ENCODE data around the gene TAF11L13. TPM values are rescaled to one million over a fixed set of nuclear protein-coding genes. Genes with fewer than 3 reads are reported as not detected.

TAF11L13 gene
- total and polyA plus RNA-seq, 11 donors = not detected

DNA sequence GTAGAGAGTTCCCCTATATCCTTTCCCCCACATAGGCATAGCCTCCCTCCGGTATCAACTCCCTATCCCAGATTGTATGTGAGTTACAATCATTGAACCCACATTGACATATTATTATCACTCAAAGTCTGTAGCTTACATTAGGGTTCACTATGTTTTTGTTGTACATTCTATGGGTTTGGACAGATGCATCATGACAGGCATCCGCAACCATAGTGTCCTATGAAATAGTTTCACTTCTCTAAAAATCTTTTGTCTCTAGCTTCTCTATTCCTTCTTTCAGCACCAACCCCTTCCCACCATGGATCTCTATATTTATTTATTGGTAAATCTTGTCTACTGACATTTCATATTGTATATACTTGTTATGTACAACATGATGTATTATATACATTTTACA is 33.9 kb downstream of the TAF11L13 start:
- Histone ChIP-seq H3K4me3 (no peak overlapping the region), H3K4me1 (no peaks in the 10 kb centered on the region), H3K27ac (no peak overlapping the region), H3K9me3 (peaks cover 0 to 7% (median 0%) of the 10 kb centered on the region in 12 donors), H3K27me3 (no peaks in the 10 kb centered on the region), H3K36me3 (no peaks in the 10 kb centered on the region)
- ATAC-seq (no peak), DNase-seq (no peak)
- intact Hi-C loops (cut with DNase I) = no loop called here
- TF ChIP-seq, protein P1, sequence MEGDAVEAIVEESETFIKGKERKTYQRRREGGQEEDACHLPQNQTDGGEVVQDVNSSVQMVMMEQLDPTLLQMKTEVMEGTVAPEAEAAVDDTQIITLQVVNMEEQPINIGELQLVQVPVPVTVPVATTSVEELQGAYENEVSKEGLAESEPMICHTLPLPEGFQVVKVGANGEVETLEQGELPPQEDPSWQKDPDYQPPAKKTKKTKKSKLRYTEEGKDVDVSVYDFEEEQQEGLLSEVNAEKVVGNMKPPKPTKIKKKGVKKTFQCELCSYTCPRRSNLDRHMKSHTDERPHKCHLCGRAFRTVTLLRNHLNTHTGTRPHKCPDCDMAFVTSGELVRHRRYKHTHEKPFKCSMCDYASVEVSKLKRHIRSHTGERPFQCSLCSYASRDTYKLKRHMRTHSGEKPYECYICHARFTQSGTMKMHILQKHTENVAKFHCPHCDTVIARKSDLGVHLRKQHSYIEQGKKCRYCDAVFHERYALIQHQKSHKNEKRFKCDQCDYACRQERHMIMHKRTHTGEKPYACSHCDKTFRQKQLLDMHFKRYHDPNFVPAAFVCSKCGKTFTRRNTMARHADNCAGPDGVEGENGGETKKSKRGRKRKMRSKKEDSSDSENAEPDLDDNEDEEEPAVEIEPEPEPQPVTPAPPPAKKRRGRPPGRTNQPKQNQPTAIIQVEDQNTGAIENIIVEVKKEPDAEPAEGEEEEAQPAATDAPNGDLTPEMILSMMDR (IDR thresholded peaks at IDR 0.05) = no peak
- no peak for TF ChIP-seq POLR2A (IDR thresholded peaks at IDR 0.05)
- WGBS, 4 donors = 83 to 93% (median 91%) methylated on average over 2 of the region's 2 CpGs

DNA sequence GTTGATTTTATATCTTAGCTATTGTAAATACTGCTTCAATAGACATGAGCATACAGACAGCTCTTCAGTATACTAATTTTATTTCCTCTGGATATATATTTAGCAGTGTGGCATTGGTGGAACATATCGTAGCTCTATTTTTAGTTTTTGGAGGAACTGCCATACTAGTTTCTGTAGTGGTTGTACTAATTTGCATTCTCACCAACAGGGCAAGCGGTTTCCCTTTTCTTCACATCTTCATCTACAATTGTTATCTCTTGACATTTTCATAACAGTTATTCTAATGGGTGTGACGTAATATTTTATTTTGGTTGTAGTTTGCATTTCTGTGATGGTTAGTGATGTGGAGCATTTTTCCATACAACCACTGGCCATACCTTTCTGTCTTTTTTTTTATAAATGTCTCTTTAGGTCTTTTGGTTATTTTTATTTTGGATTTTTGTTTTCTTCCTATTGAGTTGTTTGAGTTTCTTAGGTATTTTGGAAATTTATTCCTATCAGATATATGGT is 34.9 kb downstream of the TAF11L13 start:
- Histone ChIP-seq H3K27me3 (no peaks in the 10 kb centered on the region), H3K4me3 (no peak overlapping the region), H3K36me3 (no peaks in the 10 kb centered on the region), H3K9me3 (peaks cover 0 to 5% (median 0%) of the 10 kb centered on the region in 12 donors), H3K4me1 (no peaks in the 10 kb centered on the region), H3K27ac (no peak overlapping the region)
- intact Hi-C loops (cut with DNase I) = no loop called here
- ATAC-seq = no peak
- no peak for DNase-seq
- 75 to 83% (median 79%) methylated on average over 3 of the region's 3 CpGs for WGBS, 4 donors
- TF ChIP-seq, protein P1 (IDR thresholded peaks at IDR 0.05) = no peak
- TF ChIP-seq POLR2A (IDR thresholded peaks at IDR 0.05) = no peak

DNA sequence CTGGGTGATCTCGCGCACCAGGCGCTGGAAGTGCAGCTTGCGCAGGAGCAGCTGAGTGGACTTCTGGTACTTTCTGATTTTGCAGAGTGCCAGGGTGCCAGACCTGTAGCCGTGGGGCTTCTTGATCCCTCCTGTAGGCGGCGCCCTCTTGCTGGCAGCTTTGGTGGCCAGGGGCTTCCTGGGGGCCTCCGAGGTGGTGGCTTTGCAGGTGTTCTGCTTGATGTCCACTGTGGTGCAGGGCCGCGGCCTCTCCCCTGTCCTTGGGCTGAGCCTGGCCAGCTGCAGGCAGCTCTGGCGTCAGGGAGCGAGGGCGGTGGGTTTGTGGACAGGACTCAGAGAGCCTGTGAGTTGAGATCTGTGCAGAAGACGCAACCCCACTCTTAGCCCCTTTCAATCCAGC is 38.5 kb downstream of the TAF11L13 start:
- Histone ChIP-seq H3K4me1 (no peaks in the 10 kb centered on the region), H3K27me3 (no peaks in the 10 kb centered on the region), H3K9me3 (peaks cover 0 to 2% (median 0%) of the 10 kb centered on the region in 12 donors), H3K27ac (no peak overlapping the region), H3K36me3 (no peaks in the 10 kb centered on the region), H3K4me3 (no peak overlapping the region)
- ATAC-seq (no peak), DNase-seq (no peak)
- intact Hi-C loops (cut with DNase I) = no loop called here
- TF ChIP-seq, protein P1 (IDR thresholded peaks at IDR 0.05) = no peak
- no peak for TF ChIP-seq POLR2A (IDR thresholded peaks at IDR 0.05)
- WGBS, 4 donors = 87 to 91% (median 89%) methylated on average over 13 to 14 of the region's 14 CpGs; no CpG with 5 or more reads in 1 of the 4 donors

DNA sequence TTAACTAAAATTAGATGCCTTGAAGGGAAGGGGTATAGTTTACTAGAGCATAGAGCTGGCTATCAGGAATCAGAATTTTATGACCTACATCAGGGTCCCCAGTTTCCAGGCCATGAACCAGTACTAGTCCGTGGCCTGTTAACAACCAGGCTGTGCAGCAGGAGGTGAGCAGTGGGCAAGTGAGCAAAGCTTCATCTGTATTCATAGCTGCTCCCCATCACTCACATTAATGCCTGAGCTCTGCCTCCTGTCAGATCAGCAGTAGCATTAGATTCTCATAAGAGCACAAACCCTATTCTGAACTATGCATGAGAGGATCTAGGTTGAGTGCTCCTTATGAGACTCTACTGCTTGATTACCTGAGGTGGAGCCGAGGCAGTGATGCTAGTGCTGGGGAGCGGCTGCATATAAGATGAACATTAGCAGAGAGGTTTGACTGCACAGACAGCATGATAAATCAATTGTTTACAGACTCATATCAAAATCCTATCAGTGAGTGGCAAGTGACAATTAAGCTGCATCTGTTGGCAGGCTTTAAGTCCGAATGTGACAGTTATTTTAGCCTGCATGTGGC is 47.0 kb downstream of the TAF11L13 start:
- ATAC-seq (no peak), DNase-seq (no peak)
- H3K27me3 ChIP-seq = no peaks in the 10 kb centered on the region
- WGBS, 4 donors = 66 to 87% (median 77%) methylated on average over 4 of the region's 4 CpGs
- peaks cover 0 to 2% (median 0%) of the 10 kb centered on the region in 12 donors for H3K9me3 ChIP-seq
- intact Hi-C loops (cut with DNase I) = no loop called here
- no peak overlapping the region for H3K27ac ChIP-seq
- no peaks in the 10 kb centered on the region for H3K4me1 ChIP-seq
- no peak overlapping the region for H3K4me3 ChIP-seq
- TF ChIP-seq POLR2A (IDR thresholded peaks at IDR 0.05) = no peak
- TF ChIP-seq, protein P1 (IDR thresholded peaks at IDR 0.05) = no peak
- H3K36me3 ChIP-seq = no peaks in the 10 kb centered on the region

Data from heart left ventricle (tissue), 16 donors.